Measurements from ENCODE around the gene INS. TPM values are rescaled to one million over a fixed set of nuclear protein-coding genes. Genes with fewer than 3 reads are reported as not detected.

INS gene
- total and polyA plus RNA-seq, 2 of the 13 experiments (the other 11 are each of a cell fraction or from before 2014, with no cell fraction given) = not detected

- TF ChIP-seq ZNF318 (CRISPR knock-in tag; IDR thresholded peaks at IDR 0.05) (peak; percentile 22; the same call in 1 of the 2 replicates), NFIB (CRISPR knock-in tag; IDR thresholded peaks at IDR 0.05; ENCODE audit: borderline replicate concordance) (no peak), TRAFD1 (CRISPR knock-in tag; IDR thresholded peaks at IDR 0.05; ENCODE audit: borderline replicate concordance) (0 out of 2 replicates have a peak, but pooled peaks have one; percentile 66), CENPBD1 (CRISPR knock-in tag; IDR thresholded peaks at IDR 0.05; ENCODE audit: borderline replicate concordance, low read depth) (no peak), WIZ (CRISPR knock-in tag; IDR thresholded peaks at IDR 0.05) (peak; percentile 82; the same call in 1 of the 2 replicates), PRDM15 (CRISPR knock-in tag; IDR thresholded peaks at IDR 0.05) (no peak), PITX1 (CRISPR knock-in tag; IDR thresholded peaks at IDR 0.05) (no peak; the same call in 1 of the 2 replicates), GATAD1 (CRISPR knock-in tag; IDR thresholded peaks at IDR 0.05) (peak; percentile 11; the same call in 1 of the 2 replicates), MYC (CRISPR knock-in tag; IDR thresholded peaks at IDR 0.05; ENCODE audit: borderline replicate concordance) (no peak; the same call in 1 of the 2 replicates), ZNF552 (CRISPR knock-in tag; IDR thresholded peaks at IDR 0.05; ENCODE audit: borderline replicate concordance) (0 out of 2 replicates have a peak, but pooled peaks have one; percentile 10), ZNF652 (CRISPR knock-in tag; IDR thresholded peaks at IDR 0.05; ENCODE audit: borderline replicate concordance, low read depth) (no peak), KDM4B (CRISPR knock-in tag; IDR thresholded peaks at IDR 0.05) (no peak), TEAD3 (CRISPR knock-in tag; optimal IDR thresholded peaks at IDR 0.05; ENCODE audit: borderline replicate concordance) (no peak)
Observed at GRCh38 chr11:2128511-2129307, 32.3 kb downstream of the INS start (continued).

All from HepG2 (cell line).